Endothelial cell of umbilical vein (primary cell): ENCODE data around the gene ZNF407. TPM values are rescaled to one million over a fixed set of nuclear protein-coding genes. Genes with fewer than 3 reads are reported as not detected.

Source experiments
- BruUV-seq: library from RNA; stranded (reverse); fragments of 400-500 nt; replicated peaks from 2 replicates; lab custom pipeline; 2021; lab: Mats Ljungman, UMichigan
- CTCF ChIA-PET: fragments of 300-600, 350-600 bp; sonication (Branson Sonifier 250); formaldehyde crosslinking; loops from one replicate; lab custom pipeline; 2021; ENCODE audit warnings: antibody characterized with exemption, inconsistent platforms; lab: Charles Lee
- POLR2A ChIA-PET: fragments of 300-600, 350-600 bp; sonication (Branson Sonifier 250); formaldehyde crosslinking; loops from one replicate; lab custom pipeline; 2021; ENCODE audit warnings: antibody characterized with exemption, inconsistent platforms; lab: Charles Lee
- DNase-seq: peaks from one replicate; pipeline ENCODE4 v3.0.0-alpha.2; 2011; ENCODE audit warnings: low read depth, low spot score
- FAIRE-seq: peaks from 2 replicates; lab custom pipeline; 2011; peaks lifted over from hg19 to GRCh38; lab: Jason Lieb, UNC
- H2AFZ ChIP-seq: 2 replicates; pipeline ENCODE4 v1.6.0; 2012; ENCODE audit warnings: low read depth, low read length, control low read depth, inconsistent platforms
- H3K27ac ChIP-seq: 2 replicates; pipeline ENCODE4 v1.5.1; 2011; ENCODE audit warnings: low read depth, mild to moderate bottlenecking, control low read depth, low read length, moderate library complexity; ENCODE audit not compliant: insufficient read depth
- H3K27me3 ChIP-seq, 2 experiments: 2 replicates each; pipeline versions ENCODE4 v1.6.0 to v1.6.1; 2011; ENCODE audit warnings: low read length in 2 of 2, mixed read lengths in 1 of 2; ENCODE audit not compliant: control insufficient read depth in 2 of 2, insufficient read depth in 2 of 2
- H3K36me3 ChIP-seq, 2 experiments: 2 replicates in 1 of 2; 3 replicates in 1 of 2; pipeline ENCODE4 v1.5.1; 2011; ENCODE audit warnings: low read length in 2 of 2, mild to moderate bottlenecking in 1 of 2, moderate library complexity in 1 of 2; ENCODE audit not compliant: control insufficient read depth in 2 of 2, insufficient read depth in 2 of 2; ENCODE audit errors: extremely low read depth in 1 of 2
- H3K4me1 ChIP-seq: 3 replicates; pipeline ENCODE4 v1.5.1; 2011; ENCODE audit warnings: mild to moderate bottlenecking, low read length; ENCODE audit not compliant: control insufficient read depth, insufficient read depth; ENCODE audit errors: extremely low read depth
- H3K4me2 ChIP-seq: 2 replicates; pipeline ENCODE4 v1.6.1; 2011; ENCODE audit warnings: low read length, control low read depth, mixed read lengths; ENCODE audit not compliant: insufficient read depth
- H3K4me3 ChIP-seq, 3 experiments: fragments of 200-600 bp in 1 of 3; sonication (generic), shearing (Covaris generic) in 1 of 3; replicated peaks in 1 of 3; 2 replicates each; pipeline ENCODE4 v1.5.1; 2011 to 2016; ENCODE audit warnings: control low read depth in 3 of 3, low read length in 3 of 3, mild to moderate bottlenecking in 2 of 3, inconsistent platforms in 1 of 3, low read depth in 1 of 3, moderate library complexity in 1 of 3; ENCODE audit not compliant: insufficient read depth in 1 of 3
- H3K79me2 ChIP-seq: 2 replicates; pipeline ENCODE4 v1.6.0; 2012; ENCODE audit warnings: low read length, inconsistent platforms; ENCODE audit not compliant: control insufficient read depth, insufficient read depth
- H3K9ac ChIP-seq: replicated peaks from 2 replicates; pipeline ENCODE3; 2011; ENCODE audit warnings: low read length, control low read depth; ENCODE audit not compliant: insufficient read depth; ENCODE audit errors: extremely low read depth
- H3K9me1 ChIP-seq: replicated peaks from 3 replicates; pipeline ENCODE4 v1.6.0; 2011; ENCODE audit warnings: mild to moderate bottlenecking, low read length; ENCODE audit not compliant: control insufficient read depth, insufficient read depth; ENCODE audit errors: extremely low read depth
- H3K9me3 ChIP-seq: replicated peaks from 2 replicates; pipeline ENCODE4 v1.5.1; 2012; ENCODE audit warnings: low read length, inconsistent platforms; ENCODE audit not compliant: control insufficient read depth, insufficient read depth
- H4K20me1 ChIP-seq: replicated peaks from 2 replicates; pipeline ENCODE3; 2011; ENCODE audit warnings: mild to moderate bottlenecking, low read length; ENCODE audit not compliant: control insufficient read depth, insufficient read depth; ENCODE audit errors: extremely low read depth
- CTCF ChIP-seq, 2 donors: IDR thresholded peaks; 1 replicate in 1 of 2; 2 replicates in 1 of 2; pipeline ENCODE4 v1.5.1; 2011; ENCODE audit warnings: low read length in 2 of 2, mild to moderate bottlenecking in 2 of 2, moderate library complexity in 2 of 2, control low read depth in 1 of 2, inconsistent platforms in 1 of 2, low read depth in 1 of 2; ENCODE audit not compliant: insufficient read depth in 1 of 2; ENCODE audit errors: extremely low read depth in 1 of 2
- EZH2 ChIP-seq: IDR thresholded peaks from 2 replicates; pipeline ENCODE4 v1.6.1; 2012; ENCODE audit warnings: borderline replicate concordance, low read depth, mild to moderate bottlenecking, moderate library complexity, low read length, inconsistent platforms; ENCODE audit not compliant: severe bottlenecking
- FOS ChIP-seq: IDR thresholded peaks from 2 replicates; pipeline ENCODE4 v1.6.1; 2011; ENCODE audit warnings: mild to moderate bottlenecking, low read length, moderate library complexity, borderline replicate concordance; ENCODE audit not compliant: insufficient read depth
- GATA2 ChIP-seq: IDR thresholded peaks from 2 replicates; pipeline ENCODE4 v1.7.0; 2011; ENCODE audit warnings: low read depth, mild to moderate bottlenecking, moderate library complexity, mixed read lengths, low read length; ENCODE audit not compliant: insufficient read length, insufficient read depth
- JUN ChIP-seq: IDR thresholded peaks from 2 replicates; pipeline ENCODE4 v1.6.1; 2011; ENCODE audit warnings: borderline replicate concordance, low read depth; ENCODE audit not compliant: insufficient read length, insufficient read depth
- MAX ChIP-seq: IDR thresholded peaks from 2 replicates; pipeline ENCODE4 v1.6.1; 2011; ENCODE audit not compliant: insufficient read depth, insufficient read length
- MYC ChIP-seq: IDR thresholded peaks from one replicate; pipeline ENCODE4 v1.6.1; 2011; ENCODE audit warnings: mild to moderate bottlenecking, low read depth, low read length
- POLR2A ChIP-seq: IDR thresholded peaks from 2 replicates; pipeline ENCODE4 v1.6.1; 2012; ENCODE audit warnings: low read depth, mild to moderate bottlenecking, control low read depth, low read length
- POLR2AphosphoS5 ChIP-seq: IDR thresholded peaks from 2 replicates; pipeline ENCODE4 v1.6.1; 2012; ENCODE audit warnings: low read depth, mild to moderate bottlenecking, control low read depth, low read length, moderate library complexity; ENCODE audit not compliant: insufficient read depth
- dilution Hi-C: fragments of 300-500 bp; cut with MboI; formaldehyde crosslinking; loops from one replicate; pipeline ENCODE4 v1.15.0; 2019; ENCODE audit warnings: low sequenced_read_pairs; ENCODE audit not compliant: extremely low pct_ligation_motif_present
- intact Hi-C: fragments of 100-400 bp; cut with micrococcal nuclease; formaldehyde crosslinking; loops from one replicate; pipeline ENCODE4 v1.10.0; 2022
- polyA plus RNA-seq, 4 experiments: library from polyadenylated mRNA; depleted of rRNA in 3 of 4; stranded (reverse) in 3 of 4; unstranded in 1 of 4; fragments of >200 nt; gene quantifications; 2 replicates each; pipeline versions ENCODE4 v1.2.1 to v1.2.3, GENCODE V29; 2011 to 2012; ENCODE audit warnings: missing spikeins in 1 of 4
- total RNA-seq: library from RNA; stranded (reverse); gene quantifications from 2 replicates; pipeline ENCODE4 v1.2.3, GENCODE V29; 2021

ZNF407 gene
- total and polyA plus RNA-seq, 2 donors (not counting 3 experiments of a cell fraction or from before 2014, with no cell fraction given) = 3.8 to 20.1 TPM

- no peaks in the 10 kb centered on the region for H3K36me3 ChIP-seq
- no peaks in the 10 kb centered on the region for H3K9me3 ChIP-seq
- H3K27me3 ChIP-seq = peaks cover 0 to 4% of the 10 kb centered on the region in 2 experiments
- ChIA-PET POLR2A (no interaction called here), CTCF (interaction anchor here (0.8 kb wide), 1 partner anchor 196 kb away, joined by 3 read pairs; no protein-coding TSS in a partner anchor)
- no peak overlapping the region for H3K27ac ChIP-seq
- BruUV-seq = no TSS peak
- DNase-seq (no peak), FAIRE-seq (no peak)
- no peak for TF ChIP-seq POLR2A
- TF ChIP-seq JUN = no peak
- no peak for TF ChIP-seq EZH2
- no peak for TF ChIP-seq MAX
- no peak for TF ChIP-seq POLR2AphosphoS5
- TF ChIP-seq CTCF (IDR thresholded peaks at IDR 0.05; ENCODE audit: extremely low read depth in 1 of 2, insufficient read depth in 1 of 2, low read depth in 1 of 2, low read length in 2 of 2) = no peak
- TF ChIP-seq MYC = no peak
- TF ChIP-seq FOS = no peak
- TF ChIP-seq GATA2 = no peak
- H3K79me2 ChIP-seq = no peaks in the 10 kb centered on the region
- H3K4me2 ChIP-seq = no peak overlapping the region
- no peak overlapping the region for H3K4me3 ChIP-seq
- no peak overlapping the region for H3K9ac ChIP-seq
- no peaks in the 10 kb centered on the region for H3K9me1 ChIP-seq
- H2AFZ ChIP-seq = no peak overlapping the region
- dilution Hi-C loops = no loop called here
- H4K20me1 ChIP-seq = no peaks in the 10 kb centered on the region
- intact Hi-C loops = no loop called here
- H3K4me1 ChIP-seq = peaks cover 3% of the 10 kb centered on the region
These were observed 48.0 kb upstream of the ZNF407 start for GRCh38 chr18:74549591-74550104.
